OCI-LY1 (cell line): ENCODE results near the gene PARD3.

Source experiments
- CTCF ChIP-seq: fragments of 200-600 bp; sonication (generic), shearing (Covaris generic); IDR thresholded peaks from 2 replicates; pipeline ENCODE4 v1.5.1; 2017; ENCODE audit warnings: mild to moderate bottlenecking, antibody characterized with exemption, low read length, moderate library complexity, mixed read lengths
- EZH2 ChIP-seq: fragments of 200-600 bp; sonication (generic), shearing (Covaris generic); IDR thresholded peaks from 2 replicates; pipeline ENCODE4 v1.8.0; 2017; ENCODE audit warnings: borderline replicate concordance, mixed run types, mild to moderate bottlenecking, antibody characterized with exemption, low read length, moderate library complexity, mixed read lengths

- no peak for TF ChIP-seq CTCF
- no peak for TF ChIP-seq EZH2
These were observed 637.7 kb downstream of the PARD3 start for GRCh38 chr10:34177445-34177844.
